K562 treated with DMSO at 1 percent for 24 hours (cell line): ENCODE results near the gene AIPL1. TPM values are rescaled to one million over a fixed set of nuclear protein-coding genes. Genes with fewer than 3 reads are reported as not detected.

ENCODE experiments used
- total RNA-seq: library from RNA; unstranded; fragments of 300-600 nt; gene quantifications from 2 replicates; pipeline ENCODE4 v1.2.3, GENCODE V29; 2022; ENCODE audit warnings: low read depth; ENCODE audit not compliant: insufficient read depth

Gene AIPL1
- total RNA-seq: not detected in 2 replicates

DNA sequence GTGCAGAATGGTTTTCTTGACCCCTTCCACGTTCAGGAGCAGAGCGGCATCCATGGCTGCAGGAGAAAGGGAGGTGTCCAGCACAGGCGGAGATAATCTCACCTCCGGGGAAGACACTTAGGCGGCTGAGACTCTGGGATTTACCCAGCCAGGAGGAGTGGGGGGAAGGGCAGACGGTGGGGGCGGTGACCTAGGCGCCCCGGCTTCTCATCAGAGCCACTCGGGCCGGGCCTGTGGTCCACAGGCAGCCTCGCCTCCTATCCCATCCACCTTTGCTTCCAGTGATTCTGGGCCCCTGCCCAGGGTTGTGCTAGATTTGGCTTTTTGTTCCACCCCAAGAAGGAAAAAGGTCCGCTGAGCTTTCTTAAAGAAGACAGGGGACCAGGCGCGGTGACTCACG is at the start of gene AIPL1:
AIPL1 (minus strand) TSS at position 71 of the 400 bp plus-strand sequence; CDS start at position 54, 17 bp downstream.

DNA sequence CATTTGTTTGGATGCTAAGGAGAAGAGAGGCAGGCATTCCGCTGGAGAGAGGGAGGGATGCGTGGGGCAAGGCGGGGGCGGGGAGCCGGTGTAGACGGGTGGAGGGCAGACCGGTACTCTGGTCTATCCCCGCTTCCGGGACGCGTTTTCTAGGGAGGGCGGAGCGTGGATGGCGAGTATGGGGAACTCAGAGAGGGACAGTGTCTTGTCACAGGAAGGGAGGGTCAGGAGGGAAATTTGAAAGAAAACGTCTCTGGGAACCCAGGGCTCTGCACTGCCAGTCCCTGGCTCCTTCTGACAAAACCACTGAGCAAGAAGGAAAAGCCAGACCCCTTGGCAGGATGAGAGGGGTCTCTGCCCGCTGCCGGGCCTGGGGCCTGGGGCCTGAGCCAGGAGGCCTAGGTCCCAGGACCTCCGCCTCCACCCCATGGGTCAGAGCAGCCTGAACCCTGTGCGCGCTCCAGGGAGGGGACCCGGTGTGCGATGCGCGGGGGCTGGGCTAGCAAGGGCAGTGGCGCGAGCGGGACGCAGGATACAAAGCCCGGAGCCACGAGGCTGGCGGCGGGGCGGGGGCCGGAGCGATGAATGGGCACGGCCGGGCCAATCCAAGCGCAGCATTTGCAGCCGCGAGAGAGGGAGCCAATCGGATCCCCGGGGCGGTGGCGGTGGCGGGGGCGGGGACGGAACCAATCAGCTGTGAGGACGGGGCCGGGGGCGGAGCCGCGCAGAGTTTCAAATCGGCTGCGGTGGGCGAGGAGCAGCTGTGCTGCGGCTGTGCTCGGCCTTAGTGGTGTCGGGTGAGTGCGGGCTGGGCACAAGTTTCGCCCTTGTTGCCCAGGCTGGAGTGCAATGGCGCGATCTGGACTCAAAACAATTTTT is 9.0 kb upstream of the AIPL1 start, which contains the start of gene PIMREG:
PIMREG (plus strand) TSS at position 764 of the 879 bp plus-strand sequence. CDS start 656 bp downstream, outside the sequence.

Other genes starting within 250 kb of the AIPL1 start
- gene PIMREG, start 9.3 kb upstream of the AIPL1 start, total RNA-seq: 16.9 and 19.5 TPM in 2 replicates
- gene PITPNM3, start 121.4 kb upstream of the AIPL1 start, total RNA-seq: 0.23 and 0.39 TPM in 2 replicates
- 3.9 TPM in 2 replicates for gene KIAA0753, start 205.6 kb upstream of the AIPL1 start, total RNA-seq
- 110 and 145 TPM in 2 replicates for gene TXNDC17, start 205.9 kb upstream of the AIPL1 start, total RNA-seq
- 4.2 and 5.3 TPM in 2 replicates for gene MED31, start 216.5 kb upstream of the AIPL1 start, total RNA-seq
- 2.3 and 3.4 TPM in 2 replicates for gene C17orf100, start 216.6 kb upstream of the AIPL1 start, total RNA-seq